GM06990 (cell line): Measurements from ENCODE around the gene RAD51.

Experiments used
- DNase-seq: peaks from one replicate; pipeline ENCODE4 v3.0.0-alpha.2; 2011; ENCODE audit not compliant: insufficient read length; ENCODE audit errors: extremely low read depth
- H3K27me3 ChIP-seq: replicated peaks from 2 replicates; pipeline ENCODE4 v1.6.0; 2011; ENCODE audit warnings: low read length; ENCODE audit not compliant: control insufficient read depth, insufficient read depth
- H3K36me3 ChIP-seq: 2 replicates; pipeline ENCODE4 v1.5.1; 2011; ENCODE audit warnings: low read length; ENCODE audit not compliant: control insufficient read depth, insufficient read depth
- H3K4me3 ChIP-seq: replicated peaks from 2 replicates; pipeline ENCODE4 v1.5.1; 2011; ENCODE audit warnings: low read depth, mild to moderate bottlenecking, control low read depth, low read length
- CTCF ChIP-seq: IDR thresholded peaks from 2 replicates; pipeline ENCODE4 v1.5.1; 2011; ENCODE audit warnings: low read length, control low read depth, mild to moderate bottlenecking, inconsistent platforms; ENCODE audit not compliant: insufficient read depth, poor library complexity, severe bottlenecking

RAD51 gene

GRCh38 chr15:40723919-40724318, 28.9 kb downstream of the RAD51 start:
- no peak for DNase-seq
- no peak for TF ChIP-seq CTCF
- no peaks in the 10 kb centered on the region for H3K27me3 ChIP-seq

GRCh38 chr15:40731034-40731433, 36.1 kb downstream of the RAD51 start:
- DNase-seq, result no peak
- Histone ChIP-seq H3K36me3 (peaks cover 11% of the 10 kb centered on the region), H3K27me3 (no peaks in the 10 kb centered on the region), H3K4me3 (no peak overlapping the region)
- no peak for TF ChIP-seq CTCF

More at GRCh38 chr15:40723919-40724318, 28.9 kb downstream of the RAD51 start:
- Histone ChIP-seq H3K36me3 (no peaks in the 10 kb centered on the region), H3K4me3 (no peak overlapping the region)

- TF ChIP-seq CTCF, result no peak
- Histone ChIP-seq H3K4me3 (no peak overlapping the region), H3K36me3 (peaks cover 18% of the 10 kb centered on the region), H3K27me3 (no peaks in the 10 kb centered on the region)
- no peak for DNase-seq
These were observed 41.6 kb downstream of the RAD51 start for GRCh38 chr15:40736575-40736974.

GRCh38 chr15:40737048-40737447, 42.1 kb downstream of the RAD51 start:
- H3K4me3 ChIP-seq, result no peak overlapping the region
- no peak for TF ChIP-seq CTCF
- no peaks in the 10 kb centered on the region for H3K27me3 ChIP-seq
- no peak for DNase-seq
- H3K36me3 ChIP-seq, result peaks cover 16% of the 10 kb centered on the region

- TF ChIP-seq CTCF, result no peak
- peaks cover 13% of the 10 kb centered on the region for H3K36me3 ChIP-seq
- DNase-seq, result no peak
- H3K27me3 ChIP-seq, result no peaks in the 10 kb centered on the region
- no peak overlapping the region for H3K4me3 ChIP-seq
These were observed 44.1 kb downstream of the RAD51 start for GRCh38 chr15:40739047-40739446.

GRCh38 chr15:40739854-40740253, 44.9 kb downstream of the RAD51 start:
- Histone ChIP-seq H3K4me3 (no peak overlapping the region), H3K27me3 (no peaks in the 10 kb centered on the region), H3K36me3 (peaks cover 15% of the 10 kb centered on the region)
- no peak for DNase-seq
- no peak for TF ChIP-seq CTCF
